DND-41 (cell line): ENCODE measurements around the gene ARPC4.

Experiments
- EZH2 ChIP-seq: IDR thresholded peaks from 3 replicates; pipeline ENCODE4 v1.6.1; 2012; ENCODE audit warnings: borderline replicate concordance, low read depth, mild to moderate bottlenecking, moderate library complexity, low read length, inconsistent platforms; ENCODE audit not compliant: severe bottlenecking
- TF ChIP-seq, protein P1 (sequence below): IDR thresholded peaks from 2 replicates; pipeline ENCODE4 v1.5.1; 2012; ENCODE audit warnings: borderline replicate concordance, low read length, moderate library complexity, mild to moderate bottlenecking; ENCODE audit not compliant: poor library complexity, severe bottlenecking; ENCODE audit errors: extremely low read depth

DNA sequence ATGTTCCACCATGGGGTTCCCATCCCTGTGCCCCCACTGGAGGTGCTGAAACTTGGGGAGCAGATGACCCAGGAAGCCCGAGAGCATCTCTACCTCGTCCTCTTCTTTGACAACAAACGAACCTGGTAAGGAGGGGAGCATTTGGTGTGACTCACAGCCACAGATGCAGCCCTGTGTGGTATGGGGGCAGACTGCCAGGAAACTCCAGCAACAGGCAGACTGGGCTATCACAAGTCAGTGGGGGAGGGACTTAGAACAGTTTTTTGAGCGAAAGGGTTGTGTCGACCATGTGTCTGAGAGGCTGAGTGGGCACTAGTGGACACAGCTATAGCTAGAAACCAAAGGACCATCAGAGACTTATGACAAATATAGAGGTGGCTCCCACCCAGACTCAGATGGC is 46.6 kb upstream of the ARPC4 start:
- TF ChIP-seq EZH2: no peak
- TF ChIP-seq, protein P1, sequence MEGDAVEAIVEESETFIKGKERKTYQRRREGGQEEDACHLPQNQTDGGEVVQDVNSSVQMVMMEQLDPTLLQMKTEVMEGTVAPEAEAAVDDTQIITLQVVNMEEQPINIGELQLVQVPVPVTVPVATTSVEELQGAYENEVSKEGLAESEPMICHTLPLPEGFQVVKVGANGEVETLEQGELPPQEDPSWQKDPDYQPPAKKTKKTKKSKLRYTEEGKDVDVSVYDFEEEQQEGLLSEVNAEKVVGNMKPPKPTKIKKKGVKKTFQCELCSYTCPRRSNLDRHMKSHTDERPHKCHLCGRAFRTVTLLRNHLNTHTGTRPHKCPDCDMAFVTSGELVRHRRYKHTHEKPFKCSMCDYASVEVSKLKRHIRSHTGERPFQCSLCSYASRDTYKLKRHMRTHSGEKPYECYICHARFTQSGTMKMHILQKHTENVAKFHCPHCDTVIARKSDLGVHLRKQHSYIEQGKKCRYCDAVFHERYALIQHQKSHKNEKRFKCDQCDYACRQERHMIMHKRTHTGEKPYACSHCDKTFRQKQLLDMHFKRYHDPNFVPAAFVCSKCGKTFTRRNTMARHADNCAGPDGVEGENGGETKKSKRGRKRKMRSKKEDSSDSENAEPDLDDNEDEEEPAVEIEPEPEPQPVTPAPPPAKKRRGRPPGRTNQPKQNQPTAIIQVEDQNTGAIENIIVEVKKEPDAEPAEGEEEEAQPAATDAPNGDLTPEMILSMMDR: no peak
